Pancreas (tissue), 10 donors: Measurements from ENCODE around the gene CXCR3. TPM values are rescaled to one million over a fixed set of nuclear protein-coding genes. Genes with fewer than 3 reads are reported as not detected.
"Not testable (repeated sequence)": the region's sequence is repeated elsewhere in the genome, so short reads cannot be mapped to it uniquely, and the experiment has no call there.

Experiments used
- ATAC-seq, 4 donors: fragments of 200-7000 bp; cut with Tn5 transposase; one replicate each; pipeline versions ENCODE4 v1.8.0 to v1.9.1; 2020; ENCODE audit warnings: mild to moderate bottlenecking in 4 of 4, moderate library complexity in 4 of 4
- DNase-seq, 6 donors: peaks; one replicate each; pipeline ENCODE4 v3.0.0-alpha.2; 2020
- FAIRE-seq: peaks from 2 replicates; lab custom pipeline; 2012; peaks lifted over from hg19 to GRCh38; lab: Jason Lieb, UNC
- H3K27ac ChIP-seq, 4 donors: fragments of 200-600 bp; sonication (generic); 1 replicate in 3 of 4; 2 replicates in 1 of 4; pipeline versions ENCODE4 v1.5.0 to v1.8.0; 2020
- H3K27me3 ChIP-seq, 4 donors: fragments of 200-600 bp; one replicate each; pipeline ENCODE4 v1.8.0; 2021
- H3K36me3 ChIP-seq, 3 donors: fragments of 200-600 bp; sonication (generic) in 1 of 3; one replicate each; pipeline versions ENCODE4 v1.5.0 to v1.8.0; 2020 to 2021
- H3K4me1 ChIP-seq, 3 donors: fragments of 200-600 bp; one replicate each; pipeline ENCODE4 v1.8.0; 2021
- H3K4me3 ChIP-seq, 4 donors: fragments of 200-600 bp; sonication (generic) in 2 of 4; one replicate each; pipeline versions ENCODE4 v1.5.0 to v1.8.0; 2020 to 2021
- H3K9me3 ChIP-seq, 4 donors: fragments of 200-600 bp; one replicate each; pipeline ENCODE4 v1.8.0; 2021
- WGBS, 2 donors: extraction: QIAGEN DNeasy Blood & Tissue Kit; methylation state at CpG; one replicate each; pipeline ENCODE4 v1.1.7; 2013; 5-methylcytosine and 5-hydroxymethylcytosine counted together
- intact Hi-C, 3 donors: fragments of 100-400 bp; cut with DNase I; formaldehyde crosslinking; loops; one replicate each; pipeline versions ENCODE4 v1.11.1 to v1.14.2; 2022
- polyA plus RNA-seq, 2 donors: library from polyadenylated mRNA; stranded (reverse); fragments of 200-250 nt; gene quantifications; one replicate each; pipeline ENCODE4 v1.2.3, GENCODE V29; 2013
- total RNA-seq, 6 donors: library from RNA; stranded (reverse); fragmentation: NEBNext Ultra II Directional in 4 of 6; extraction: Animal tissue kit (Norgen Biotek cat#: 25700) in 4 of 6; gene quantifications; one replicate each; pipeline versions ENCODE4 v1.2.1 to v1.2.4, GENCODE V29; 2021 to 2023
- TF ChIP-seq, protein P1 (sequence below), 4 donors: fragments of 200-600 bp; sonication (generic) in 3 of 4; IDR thresholded peaks; one replicate each; pipeline versions ENCODE4 v1.5.0 to v1.8.0; 2021; ENCODE audit warnings: antibody characterized with exemption in 4 of 4
- donor health status: healthy with polysubstance abuse.
- donor health status: DM: no; HTN: no; CAD: no; lungs with moderate emphysema.
- donor health status: DM: no; HTN: no; CAD: no.
- donor health status: control.
- donor health status: control.
- donor health status: Bipolar disorder and iron deficiency.
- donor health status: DM: yes; HTN: yes; CAD: no.
- donor health status: DM: no; HTN: no; CAD: no.
- donor health status: DM: no; HTN: no; CAD: no.
- donor health status: DM: yes; HTN: yes; CAD: no.

The CXCR3 gene
- total and polyA plus RNA-seq, 8 donors, result 0.11 to 0.52 (median 0.24) TPM; not detected in 3

- intact Hi-C loops, result no loop called here
- Histone ChIP-seq H3K36me3 (peaks cover 0 to 18% (median 0%) of the 10 kb centered on the region in 3 donors), H3K4me1 (no peaks in the 10 kb centered on the region), H3K27me3 (peaks cover 0 to 3% (median 0%) of the 10 kb centered on the region in 4 donors), H3K9me3 (no peaks in the 10 kb centered on the region), H3K27ac (no peak overlapping the region), H3K4me3 (no peak overlapping the region)
- FAIRE-seq, result no peak
- DNase-seq, result no peak
- 71 to 88% methylated on average over 8 of the region's 8 CpGs for WGBS, 2 donors
- TF ChIP-seq, protein P1, sequence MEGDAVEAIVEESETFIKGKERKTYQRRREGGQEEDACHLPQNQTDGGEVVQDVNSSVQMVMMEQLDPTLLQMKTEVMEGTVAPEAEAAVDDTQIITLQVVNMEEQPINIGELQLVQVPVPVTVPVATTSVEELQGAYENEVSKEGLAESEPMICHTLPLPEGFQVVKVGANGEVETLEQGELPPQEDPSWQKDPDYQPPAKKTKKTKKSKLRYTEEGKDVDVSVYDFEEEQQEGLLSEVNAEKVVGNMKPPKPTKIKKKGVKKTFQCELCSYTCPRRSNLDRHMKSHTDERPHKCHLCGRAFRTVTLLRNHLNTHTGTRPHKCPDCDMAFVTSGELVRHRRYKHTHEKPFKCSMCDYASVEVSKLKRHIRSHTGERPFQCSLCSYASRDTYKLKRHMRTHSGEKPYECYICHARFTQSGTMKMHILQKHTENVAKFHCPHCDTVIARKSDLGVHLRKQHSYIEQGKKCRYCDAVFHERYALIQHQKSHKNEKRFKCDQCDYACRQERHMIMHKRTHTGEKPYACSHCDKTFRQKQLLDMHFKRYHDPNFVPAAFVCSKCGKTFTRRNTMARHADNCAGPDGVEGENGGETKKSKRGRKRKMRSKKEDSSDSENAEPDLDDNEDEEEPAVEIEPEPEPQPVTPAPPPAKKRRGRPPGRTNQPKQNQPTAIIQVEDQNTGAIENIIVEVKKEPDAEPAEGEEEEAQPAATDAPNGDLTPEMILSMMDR (IDR thresholded peaks at IDR 0.05), result no peak
- ATAC-seq, result no peak
Observed at GRCh38 chrX:71612256-71612655, 6.1 kb downstream of the CXCR3 start.

- H3K27ac ChIP-seq, ATAC-seq, intact Hi-C loops, DNase-seq, H3K27me3 ChIP-seq, H3K9me3 ChIP-seq, FAIRE-seq, H3K4me1 ChIP-seq, H3K4me3 ChIP-seq: not testable (repeated sequence)
- 89 to 90% methylated on average over 9 of the region's 9 CpGs for WGBS, 2 donors
- H3K36me3 ChIP-seq, result peaks cover 0 to 18% (median 0%) of the 10 kb centered on the region in 3 donors
Observed at GRCh38 chrX:71611736-71612135, 6.6 kb downstream of the CXCR3 start.

DNA sequence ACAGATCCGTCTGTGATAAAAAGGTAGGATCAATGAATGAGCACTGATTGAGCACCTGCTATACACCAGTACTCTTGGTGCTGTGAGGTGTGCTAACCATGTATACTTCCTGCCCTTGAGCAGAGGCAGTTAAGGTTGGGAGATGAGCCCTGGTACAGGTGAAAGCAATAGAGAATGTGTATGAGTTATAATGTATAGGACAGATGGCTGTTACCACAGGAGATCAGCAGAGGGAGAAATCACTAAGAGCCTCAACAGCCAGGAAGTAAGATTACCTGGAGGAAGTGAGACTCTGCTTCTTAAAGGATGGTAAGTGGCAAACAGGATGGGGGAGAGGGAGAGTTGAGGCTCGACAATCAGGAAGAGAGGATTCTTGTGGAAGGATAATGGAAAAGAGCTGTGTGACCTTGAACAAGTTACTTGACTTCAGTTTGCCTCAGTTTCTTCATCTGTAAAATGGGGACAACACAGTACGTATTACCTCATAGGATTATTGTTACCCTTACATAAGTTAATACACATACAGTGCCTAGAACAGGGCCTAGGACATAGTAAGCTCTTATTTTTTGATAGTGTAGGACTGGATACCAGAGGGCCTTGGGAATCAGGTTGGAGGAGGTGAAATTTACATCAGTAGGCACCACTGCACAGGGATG is 9.1 kb downstream of the CXCR3 start:
- TF ChIP-seq, protein P1 (IDR thresholded peaks at IDR 0.05), result no peak
- FAIRE-seq, result no peak
- H3K9me3 ChIP-seq, result no peaks in the 10 kb centered on the region
- H3K4me1 ChIP-seq, result no peaks in the 10 kb centered on the region
- H3K27ac ChIP-seq, result no peak overlapping the region
- WGBS, 2 donors, result 70 to 92% methylated on average over 3 of the region's 3 CpGs
- no peak for ATAC-seq
- no peak for DNase-seq
- H3K4me3 ChIP-seq, result no peak overlapping the region
- peaks cover 0 to 3% (median 0%) of the 10 kb centered on the region in 4 donors for H3K27me3 ChIP-seq
- peaks cover 0 to 28% (median 5%) of the 10 kb centered on the region in 3 donors for H3K36me3 ChIP-seq
- intact Hi-C loops, result no loop called here

DNA sequence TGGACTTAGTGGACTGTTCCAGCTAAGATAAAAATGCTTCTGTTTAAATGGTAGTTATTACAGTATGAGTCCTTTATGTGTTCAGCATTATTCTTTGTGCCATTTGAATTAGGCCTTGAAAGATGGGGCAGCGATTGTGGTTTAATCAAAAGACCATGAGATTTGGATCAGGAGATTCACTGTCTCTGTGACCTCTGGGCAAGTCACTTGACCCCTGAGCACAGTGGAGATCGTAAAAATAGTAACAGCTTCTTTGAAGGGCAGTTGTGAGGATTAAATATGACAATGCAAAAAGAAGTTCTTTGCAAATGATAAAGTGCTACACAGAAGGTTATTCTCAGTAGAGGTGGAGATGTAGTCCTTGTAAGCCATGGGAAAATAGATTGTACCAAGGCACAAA is 10.8 kb downstream of the CXCR3 start:
- Histone ChIP-seq H3K27ac (no peak overlapping the region), H3K4me1 (no peaks in the 10 kb centered on the region), H3K27me3 (peaks cover 0 to 3% (median 0%) of the 10 kb centered on the region in 4 donors), H3K36me3 (peaks cover 0 to 25% (median 7%) of the 10 kb centered on the region in 3 donors), H3K9me3 (no peaks in the 10 kb centered on the region), H3K4me3 (no peak overlapping the region)
- 82 to 90% methylated on average over 2 of the region's 2 CpGs for WGBS, 2 donors
- intact Hi-C loops, result no loop called here
- no peak for FAIRE-seq
- DNase-seq, result no peak
- no peak for ATAC-seq
- TF ChIP-seq, protein P1 (IDR thresholded peaks at IDR 0.05), result no peak

GRCh38 chrX:71606536-71607216 is 11.6 kb downstream of the CXCR3 start:
- peaks cover 0 to 3% (median 0%) of the 10 kb centered on the region in 4 donors for H3K27me3 ChIP-seq
- WGBS, 2 donors, result 50 to 76% methylated on average over 9 of the region's 9 CpGs
- no peak for FAIRE-seq
- TF ChIP-seq, protein P1 (IDR thresholded peaks at IDR 0.05), result no peak
- H3K9me3 ChIP-seq, result no peaks in the 10 kb centered on the region
- H3K4me3 ChIP-seq, result no peak overlapping the region
- DNase-seq, result no peak
- no peak for ATAC-seq
- no peak overlapping the region for H3K27ac ChIP-seq
- no peaks in the 10 kb centered on the region for H3K4me1 ChIP-seq
- H3K36me3 ChIP-seq, result peaks cover 0 to 25% (median 7%) of the 10 kb centered on the region in 3 donors
- intact Hi-C loops, result no loop called here
